Stomach (tissue), 4 donors: Measurements from ENCODE around the gene MPP4.

Experiments
- EP300 ChIP-seq: sonication (generic); formaldehyde crosslinking; IDR thresholded peaks from one replicate; pipeline ENCODE4 v1.6.1; 2017; ENCODE audit warnings: antibody characterized with exemption
- POLR2A ChIP-seq, 4 donors: fragments of 450-650 bp; IDR thresholded peaks; one replicate each; pipeline ENCODE4 v1.6.1; 2016; ENCODE audit warnings: antibody characterized with exemption in 4 of 4, control low read depth in 2 of 4, mild to moderate bottlenecking in 1 of 4, moderate library complexity in 1 of 4
- POLR2AphosphoS5 ChIP-seq, 3 donors: sonication (generic); formaldehyde crosslinking; IDR thresholded peaks; one replicate each; pipeline ENCODE4 v1.6.1; 2016; ENCODE audit warnings: antibody characterized with exemption in 3 of 3
- TF ChIP-seq, protein P1 (sequence below), 7 experiments: fragments of 450-650 bp in 4 of 7; fragments of 200-600 bp in 3 of 7; sonication (generic) in 3 of 7; IDR thresholded peaks; one replicate each; pipeline ENCODE4 v1.5.1; 2016 to 2019; ENCODE audit warnings: antibody characterized with exemption in 7 of 7, control low read depth in 2 of 7, mild to moderate bottlenecking in 1 of 7

DNA sequence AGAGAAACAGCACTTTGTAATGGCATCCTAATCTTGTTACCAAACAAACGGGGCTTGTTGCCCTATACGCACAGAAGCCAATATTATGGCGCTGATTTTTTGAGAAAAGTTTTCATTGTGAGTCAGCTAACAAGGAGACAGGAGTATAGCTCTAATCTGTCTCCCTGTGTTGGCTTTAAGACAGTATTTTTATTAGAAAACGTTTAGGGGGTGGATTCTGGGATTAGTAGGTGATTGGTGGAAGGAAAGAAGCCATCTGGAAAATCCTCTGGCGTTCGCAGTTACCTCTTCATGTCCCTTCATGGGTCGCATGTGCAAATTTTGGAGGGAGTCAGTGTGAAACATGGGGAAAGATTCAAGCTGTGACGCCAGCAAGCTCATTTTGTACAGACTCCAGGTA lies 54.4 kb downstream of the MPP4 start:
- no peak for TF ChIP-seq POLR2A (IDR thresholded peaks at IDR 0.05)
- TF ChIP-seq POLR2AphosphoS5 (IDR thresholded peaks at IDR 0.05): peak in 1 of 3 donors; percentile 3
- TF ChIP-seq, protein P1, sequence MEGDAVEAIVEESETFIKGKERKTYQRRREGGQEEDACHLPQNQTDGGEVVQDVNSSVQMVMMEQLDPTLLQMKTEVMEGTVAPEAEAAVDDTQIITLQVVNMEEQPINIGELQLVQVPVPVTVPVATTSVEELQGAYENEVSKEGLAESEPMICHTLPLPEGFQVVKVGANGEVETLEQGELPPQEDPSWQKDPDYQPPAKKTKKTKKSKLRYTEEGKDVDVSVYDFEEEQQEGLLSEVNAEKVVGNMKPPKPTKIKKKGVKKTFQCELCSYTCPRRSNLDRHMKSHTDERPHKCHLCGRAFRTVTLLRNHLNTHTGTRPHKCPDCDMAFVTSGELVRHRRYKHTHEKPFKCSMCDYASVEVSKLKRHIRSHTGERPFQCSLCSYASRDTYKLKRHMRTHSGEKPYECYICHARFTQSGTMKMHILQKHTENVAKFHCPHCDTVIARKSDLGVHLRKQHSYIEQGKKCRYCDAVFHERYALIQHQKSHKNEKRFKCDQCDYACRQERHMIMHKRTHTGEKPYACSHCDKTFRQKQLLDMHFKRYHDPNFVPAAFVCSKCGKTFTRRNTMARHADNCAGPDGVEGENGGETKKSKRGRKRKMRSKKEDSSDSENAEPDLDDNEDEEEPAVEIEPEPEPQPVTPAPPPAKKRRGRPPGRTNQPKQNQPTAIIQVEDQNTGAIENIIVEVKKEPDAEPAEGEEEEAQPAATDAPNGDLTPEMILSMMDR (IDR thresholded peaks at IDR 0.05): no peak
- no peak for TF ChIP-seq EP300
